Chondrocyte (in vitro differentiated cells): ENCODE data around the gene ZNF148. TPM values are rescaled to one million over a fixed set of nuclear protein-coding genes. Genes with fewer than 3 reads are reported as not detected.

ENCODE experiments used
- DNase-seq: peaks from one replicate; pipeline ENCODE4 v3.0.0; 2021; ENCODE audit warnings: mixed read lengths, low spot score
- H3K27ac Mint-ChIP-seq: one replicate; pipeline ENCODE4 v1.8.0; 2021; ENCODE audit warnings: mild to moderate bottlenecking, moderate library complexity, mixed read lengths; ENCODE audit not compliant: unreplicated experiment
- H3K27me3 Mint-ChIP-seq: 2 replicates; pipeline ENCODE4 v1.8.0; 2021; ENCODE audit warnings: low read depth, mixed read lengths
- H3K36me3 Mint-ChIP-seq: 2 replicates; pipeline ENCODE4 v1.8.0; 2021; ENCODE audit warnings: low read depth, mixed read lengths
- H3K4me1 Mint-ChIP-seq: 2 replicates; pipeline ENCODE4 v1.8.0; 2021; ENCODE audit warnings: low read depth, mild to moderate bottlenecking, mixed read lengths
- H3K4me3 Mint-ChIP-seq: one replicate; pipeline ENCODE4 v1.8.0; 2021; ENCODE audit warnings: mild to moderate bottlenecking, moderate library complexity, mixed read lengths; ENCODE audit not compliant: unreplicated experiment
- H3K9me3 Mint-ChIP-seq: 2 replicates; pipeline ENCODE4 v1.8.0; 2021; ENCODE audit warnings: low read depth, mixed read lengths
- long read RNA-seq: library from polyadenylated mRNA; stranded (forward); transcript quantifications from one replicate; pipeline ENCODE4 v2.0.0, GENCODE V29; 2021
- total RNA-seq: library from RNA; stranded (reverse); gene quantifications from 3 replicates; pipeline ENCODE4 v1.2.1, GENCODE V29; 2021
- TF ChIP-seq, protein P1 (sequence below): fragments of 200-600 bp; sonication (generic); IDR thresholded peaks from 2 replicates; pipeline ENCODE4 v1.5.0; 2021; ENCODE audit warnings: antibody characterized with exemption, mild to moderate bottlenecking, moderate library complexity

The ZNF148 gene, protein sequence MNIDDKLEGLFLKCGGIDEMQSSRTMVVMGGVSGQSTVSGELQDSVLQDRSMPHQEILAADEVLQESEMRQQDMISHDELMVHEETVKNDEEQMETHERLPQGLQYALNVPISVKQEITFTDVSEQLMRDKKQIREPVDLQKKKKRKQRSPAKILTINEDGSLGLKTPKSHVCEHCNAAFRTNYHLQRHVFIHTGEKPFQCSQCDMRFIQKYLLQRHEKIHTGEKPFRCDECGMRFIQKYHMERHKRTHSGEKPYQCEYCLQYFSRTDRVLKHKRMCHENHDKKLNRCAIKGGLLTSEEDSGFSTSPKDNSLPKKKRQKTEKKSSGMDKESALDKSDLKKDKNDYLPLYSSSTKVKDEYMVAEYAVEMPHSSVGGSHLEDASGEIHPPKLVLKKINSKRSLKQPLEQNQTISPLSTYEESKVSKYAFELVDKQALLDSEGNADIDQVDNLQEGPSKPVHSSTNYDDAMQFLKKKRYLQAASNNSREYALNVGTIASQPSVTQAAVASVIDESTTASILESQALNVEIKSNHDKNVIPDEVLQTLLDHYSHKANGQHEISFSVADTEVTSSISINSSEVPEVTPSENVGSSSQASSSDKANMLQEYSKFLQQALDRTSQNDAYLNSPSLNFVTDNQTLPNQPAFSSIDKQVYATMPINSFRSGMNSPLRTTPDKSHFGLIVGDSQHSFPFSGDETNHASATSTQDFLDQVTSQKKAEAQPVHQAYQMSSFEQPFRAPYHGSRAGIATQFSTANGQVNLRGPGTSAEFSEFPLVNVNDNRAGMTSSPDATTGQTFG
- 45.9 to 50.6 TPM (median 49.9 TPM) in 3 replicates for total RNA-seq
- long read RNA-seq, full-length matches to known transcripts: 25 of 33 reads
- long read RNA-seq, partial matches to known transcripts: 0 of 33 reads
- long read RNA-seq, other reads (novel, unspliced or antisense): 8 of 33 reads

DNA sequence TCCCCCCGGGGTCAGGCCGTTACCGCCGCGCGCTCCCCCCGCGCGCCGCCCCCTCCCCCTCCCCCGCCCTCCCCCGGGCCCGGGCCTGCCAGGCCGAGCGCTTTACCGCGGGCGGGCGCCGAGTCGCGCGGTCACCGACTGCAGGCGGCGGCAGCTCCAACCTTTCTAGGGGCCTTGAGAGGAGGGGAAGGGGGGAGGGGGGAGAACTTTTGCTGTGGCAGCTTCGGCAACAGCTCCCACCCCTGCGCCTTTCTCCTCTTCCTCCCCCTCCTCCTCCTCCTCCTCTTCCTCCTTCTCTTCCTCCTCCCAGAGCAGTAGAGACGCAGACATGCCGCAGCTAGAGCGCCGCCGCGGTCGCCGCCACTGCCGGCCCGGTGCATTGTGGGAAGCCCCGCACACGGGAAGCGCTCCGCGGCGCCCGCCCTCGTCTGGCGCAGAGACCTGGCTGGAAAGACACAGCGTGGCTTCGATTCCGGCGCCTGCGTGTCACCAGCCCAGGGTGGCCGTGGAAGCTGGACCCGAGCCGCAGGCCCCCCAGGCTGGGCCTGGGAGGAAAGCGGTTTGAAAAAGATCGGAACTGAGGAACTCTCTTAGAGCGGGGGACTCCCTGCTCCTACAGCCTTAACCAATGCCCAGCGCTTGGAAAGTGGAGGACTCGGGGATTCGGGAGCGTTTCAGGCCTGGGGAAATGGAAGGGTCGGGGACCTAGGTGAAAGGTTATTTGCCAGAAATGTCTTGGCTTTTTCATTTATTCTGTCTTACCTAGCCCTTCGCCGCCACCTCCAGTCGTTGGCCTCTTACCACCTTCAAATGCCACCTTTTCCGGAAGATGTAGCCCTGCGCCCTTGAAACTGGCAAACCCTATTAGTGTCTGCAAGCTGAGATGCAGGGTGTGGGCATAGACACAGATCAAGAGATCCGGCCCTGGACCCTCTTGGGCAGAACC is at the start of gene ZNF148:
TSS of gene ZNF148 (minus strand) at position 330 of the 946 bp plus-strand sequence. CDS start 61,685 bp downstream, outside the sequence.
- TF ChIP-seq, protein P1, sequence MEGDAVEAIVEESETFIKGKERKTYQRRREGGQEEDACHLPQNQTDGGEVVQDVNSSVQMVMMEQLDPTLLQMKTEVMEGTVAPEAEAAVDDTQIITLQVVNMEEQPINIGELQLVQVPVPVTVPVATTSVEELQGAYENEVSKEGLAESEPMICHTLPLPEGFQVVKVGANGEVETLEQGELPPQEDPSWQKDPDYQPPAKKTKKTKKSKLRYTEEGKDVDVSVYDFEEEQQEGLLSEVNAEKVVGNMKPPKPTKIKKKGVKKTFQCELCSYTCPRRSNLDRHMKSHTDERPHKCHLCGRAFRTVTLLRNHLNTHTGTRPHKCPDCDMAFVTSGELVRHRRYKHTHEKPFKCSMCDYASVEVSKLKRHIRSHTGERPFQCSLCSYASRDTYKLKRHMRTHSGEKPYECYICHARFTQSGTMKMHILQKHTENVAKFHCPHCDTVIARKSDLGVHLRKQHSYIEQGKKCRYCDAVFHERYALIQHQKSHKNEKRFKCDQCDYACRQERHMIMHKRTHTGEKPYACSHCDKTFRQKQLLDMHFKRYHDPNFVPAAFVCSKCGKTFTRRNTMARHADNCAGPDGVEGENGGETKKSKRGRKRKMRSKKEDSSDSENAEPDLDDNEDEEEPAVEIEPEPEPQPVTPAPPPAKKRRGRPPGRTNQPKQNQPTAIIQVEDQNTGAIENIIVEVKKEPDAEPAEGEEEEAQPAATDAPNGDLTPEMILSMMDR: peak; percentile 48
- H3K4me1 Mint-ChIP-seq: peaks cover 33% of the 10 kb centered on the region
- H3K4me3 Mint-ChIP-seq: peak within 1 kb of the TSS; percentile 100
- DNase-seq: no peak
- H3K36me3 Mint-ChIP-seq: peaks cover 2% of the 10 kb centered on the region
- H3K27ac Mint-ChIP-seq: peak within 1 kb of the TSS; percentile 95
- H3K9me3 Mint-ChIP-seq: no peaks in the 10 kb centered on the region
- no peaks in the 10 kb centered on the region for H3K27me3 Mint-ChIP-seq

DNA sequence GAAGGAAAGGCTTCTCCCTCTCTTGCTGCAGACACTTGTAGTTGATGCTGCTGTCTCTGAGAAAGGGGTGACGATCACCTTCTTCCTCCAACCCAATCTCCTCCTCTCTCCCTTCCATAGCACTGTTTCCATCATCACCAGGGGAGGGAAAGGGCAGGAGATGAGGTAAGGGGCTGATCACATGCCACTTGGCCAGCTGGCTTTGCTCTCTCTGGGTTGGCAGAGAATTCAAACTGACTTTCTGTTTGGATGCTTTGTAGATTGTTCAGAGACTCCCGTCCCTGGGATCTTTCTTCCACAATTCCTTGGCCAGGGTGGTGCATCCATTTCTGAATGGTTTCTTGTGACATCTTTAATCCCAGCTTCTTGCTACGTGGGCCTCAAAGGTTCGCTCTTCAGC is 43.2 kb upstream of the ZNF148 start:
- TF ChIP-seq, protein P1: no peak
- H3K27me3 Mint-ChIP-seq: no peaks in the 10 kb centered on the region
- no peaks in the 10 kb centered on the region for H3K9me3 Mint-ChIP-seq
- H3K4me3 Mint-ChIP-seq: no peak overlapping the region
- no peak overlapping the region for H3K27ac Mint-ChIP-seq
- no peaks in the 10 kb centered on the region for H3K4me1 Mint-ChIP-seq
- no peak for DNase-seq
- no peaks in the 10 kb centered on the region for H3K36me3 Mint-ChIP-seq

DNA sequence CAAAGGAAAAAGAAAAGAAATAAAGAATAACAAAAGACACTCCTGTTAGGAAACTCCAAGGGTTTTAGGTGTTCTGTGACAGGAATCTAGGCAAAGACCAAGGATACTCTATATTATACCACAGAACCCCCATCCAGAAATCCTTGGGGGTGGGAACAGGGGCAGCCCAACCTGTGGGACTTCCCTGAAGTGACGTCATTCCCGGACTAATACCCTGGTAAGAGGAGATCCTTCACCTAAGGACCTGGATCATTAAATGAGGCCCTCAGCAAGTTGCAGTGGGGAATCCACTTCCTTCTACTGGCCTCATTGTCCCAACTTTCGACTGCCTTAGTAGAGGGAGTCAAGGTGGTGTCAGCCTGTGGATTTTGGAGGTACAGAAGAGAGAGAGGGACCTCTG is 41.1 kb upstream of the ZNF148 start:
- Mint-ChIP-seq H3K27ac (no peak overlapping the region), H3K36me3 (no peaks in the 10 kb centered on the region), H3K9me3 (no peaks in the 10 kb centered on the region), H3K27me3 (peaks cover 2% of the 10 kb centered on the region), H3K4me3 (no peak overlapping the region), H3K4me1 (no peaks in the 10 kb centered on the region)
- TF ChIP-seq, protein P1: no peak
- no peak for DNase-seq

DNA sequence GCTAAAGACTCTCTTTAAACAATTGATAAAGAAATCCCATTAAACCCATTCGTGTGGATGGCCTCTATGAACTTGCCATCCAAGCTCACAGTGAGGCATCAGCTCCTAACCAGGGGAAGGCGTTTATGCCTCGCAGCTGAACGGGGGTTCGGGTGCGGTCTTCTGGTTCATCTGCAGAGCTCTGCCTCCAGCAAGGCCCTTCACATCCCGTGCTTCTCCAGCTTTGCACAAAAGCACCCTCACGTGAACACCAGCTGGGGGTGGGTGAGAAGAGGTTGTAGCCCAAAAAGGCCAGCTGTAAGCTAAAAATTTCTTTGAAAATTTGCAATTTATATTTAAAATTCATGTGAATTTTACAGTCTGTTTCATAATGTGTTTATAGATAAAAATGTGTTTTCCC is 39.5 kb upstream of the ZNF148 start:
- H3K36me3 Mint-ChIP-seq: no peaks in the 10 kb centered on the region
- no peak for DNase-seq
- TF ChIP-seq, protein P1: no peak
- no peaks in the 10 kb centered on the region for H3K9me3 Mint-ChIP-seq
- H3K4me3 Mint-ChIP-seq: no peak overlapping the region
- H3K4me1 Mint-ChIP-seq: no peaks in the 10 kb centered on the region
- peaks cover 2% of the 10 kb centered on the region for H3K27me3 Mint-ChIP-seq
- no peak overlapping the region for H3K27ac Mint-ChIP-seq
